Trophoblast cell (in vitro differentiated cells and primary cell): ENCODE measurements around the gene GOLIM4.

ENCODE experiments used
- DNase-seq, 2 donors: peaks; one replicate each; pipeline ENCODE4 v3.0.0-alpha.2; 2016
- H2AFZ ChIP-seq: 2 replicates; pipeline ENCODE4 v1.6.1; 2013; ENCODE audit warnings: low read length, moderate library complexity, mild to moderate bottlenecking; ENCODE audit not compliant: insufficient read depth, poor library complexity
- H2AK5ac ChIP-seq: 2 replicates; pipeline ENCODE4 v1.6.1; 2013; ENCODE audit warnings: mild to moderate bottlenecking, low read length
- H2BK120ac ChIP-seq: 2 replicates; pipeline ENCODE4 v1.6.1; 2013; ENCODE audit warnings: low read length, mild to moderate bottlenecking, moderate library complexity; ENCODE audit not compliant: insufficient read depth, poor library complexity
- H2BK12ac ChIP-seq: 2 replicates; pipeline ENCODE4 v1.6.1; 2013; ENCODE audit warnings: mild to moderate bottlenecking, low read length, moderate library complexity
- H2BK5ac ChIP-seq: 2 replicates; pipeline ENCODE4 v1.6.1; 2013; ENCODE audit warnings: low read length, low read depth, moderate library complexity, mild to moderate bottlenecking; ENCODE audit not compliant: poor library complexity
- H3K14ac ChIP-seq: 2 replicates; pipeline ENCODE4 v1.6.1; 2013; ENCODE audit warnings: mild to moderate bottlenecking, low read length
- H3K18ac ChIP-seq: 2 replicates; pipeline ENCODE4 v1.6.1; 2013; ENCODE audit warnings: mild to moderate bottlenecking, low read length
- H3K23ac ChIP-seq: 2 replicates; pipeline ENCODE4 v1.6.1; 2013; ENCODE audit warnings: low read length
- H3K27ac ChIP-seq: 2 replicates; pipeline ENCODE4 v1.5.1; 2013; ENCODE audit warnings: low read depth, mild to moderate bottlenecking, inconsistent platforms, low read length, moderate library complexity
- H3K27me3 ChIP-seq: 2 replicates; pipeline ENCODE4 v1.6.1; 2013; ENCODE audit warnings: inconsistent platforms, mild to moderate bottlenecking, low read length, moderate library complexity; ENCODE audit not compliant: insufficient read depth
- H3K36me3 ChIP-seq, 2 experiments: 1 replicate in 1 of 2; 2 replicates in 1 of 2; pipeline ENCODE4 v1.6.1; 2013; ENCODE audit warnings: low read length in 2 of 2, mild to moderate bottlenecking in 2 of 2, moderate library complexity in 1 of 2; ENCODE audit not compliant: insufficient read depth in 2 of 2, control insufficient read depth in 1 of 2
- H3K4ac ChIP-seq: 2 replicates; pipeline ENCODE4 v1.6.1; 2013; ENCODE audit warnings: low read depth, mild to moderate bottlenecking, low read length, moderate library complexity
- H3K4me1 ChIP-seq, 2 experiments: 1 replicate in 1 of 2; 2 replicates in 1 of 2; pipeline ENCODE4 v1.6.1; 2013; ENCODE audit warnings: low read length in 2 of 2, mild to moderate bottlenecking in 2 of 2, moderate library complexity in 1 of 2; ENCODE audit not compliant: insufficient read depth in 2 of 2, control insufficient read depth in 1 of 2
- H3K4me2 ChIP-seq: 2 replicates; pipeline ENCODE4 v1.6.1; 2013; ENCODE audit warnings: inconsistent platforms, mild to moderate bottlenecking, low read length, moderate library complexity
- H3K4me3 ChIP-seq: 2 replicates; pipeline ENCODE4 v1.5.1; 2013; ENCODE audit warnings: mild to moderate bottlenecking, low read depth, low read length, inconsistent platforms
- H3K79me1 ChIP-seq: one replicate; pipeline ENCODE4 v1.6.1; 2013; ENCODE audit warnings: low read length
- H3K79me2 ChIP-seq: 2 replicates; pipeline ENCODE4 v1.6.1; 2013; ENCODE audit warnings: low read length, mild to moderate bottlenecking; ENCODE audit not compliant: control insufficient read depth, insufficient read depth, poor library complexity
- H3K9ac ChIP-seq: 2 replicates; pipeline ENCODE4 v1.6.1; 2013; ENCODE audit warnings: mild to moderate bottlenecking, low read length
- H3K9me3 ChIP-seq: 2 replicates; pipeline ENCODE4 v1.6.1; 2013; ENCODE audit warnings: low read depth, mild to moderate bottlenecking, control low read depth, inconsistent platforms, low read length; ENCODE audit not compliant: insufficient read depth
- H4K12ac ChIP-seq: 2 replicates; pipeline ENCODE4 v1.6.1; 2013; ENCODE audit warnings: low read depth, mild to moderate bottlenecking, low read length, moderate library complexity
- H4K8ac ChIP-seq: 2 replicates; pipeline ENCODE4 v1.6.1; 2013; ENCODE audit warnings: low read depth, mild to moderate bottlenecking, low read length, moderate library complexity
- H4K91ac ChIP-seq: one replicate; pipeline ENCODE4 v1.6.1; 2013; ENCODE audit warnings: low read depth, mild to moderate bottlenecking, low read length, moderate library complexity
- whole genome bisulfite sequencing: extraction: QIAGEN DNeasy Blood & Tissue Kit; methylation state at CpG from one replicate; pipeline ENCODE4 v1.1.7; 2013; ENCODE audit warnings: missing lambda C conversion rate; ENCODE audit not compliant: insufficient read length, insufficient coverage; ENCODE audit errors: extremely low coverage; 5-methylcytosine and 5-hydroxymethylcytosine counted together

The GOLIM4 gene

DNA sequence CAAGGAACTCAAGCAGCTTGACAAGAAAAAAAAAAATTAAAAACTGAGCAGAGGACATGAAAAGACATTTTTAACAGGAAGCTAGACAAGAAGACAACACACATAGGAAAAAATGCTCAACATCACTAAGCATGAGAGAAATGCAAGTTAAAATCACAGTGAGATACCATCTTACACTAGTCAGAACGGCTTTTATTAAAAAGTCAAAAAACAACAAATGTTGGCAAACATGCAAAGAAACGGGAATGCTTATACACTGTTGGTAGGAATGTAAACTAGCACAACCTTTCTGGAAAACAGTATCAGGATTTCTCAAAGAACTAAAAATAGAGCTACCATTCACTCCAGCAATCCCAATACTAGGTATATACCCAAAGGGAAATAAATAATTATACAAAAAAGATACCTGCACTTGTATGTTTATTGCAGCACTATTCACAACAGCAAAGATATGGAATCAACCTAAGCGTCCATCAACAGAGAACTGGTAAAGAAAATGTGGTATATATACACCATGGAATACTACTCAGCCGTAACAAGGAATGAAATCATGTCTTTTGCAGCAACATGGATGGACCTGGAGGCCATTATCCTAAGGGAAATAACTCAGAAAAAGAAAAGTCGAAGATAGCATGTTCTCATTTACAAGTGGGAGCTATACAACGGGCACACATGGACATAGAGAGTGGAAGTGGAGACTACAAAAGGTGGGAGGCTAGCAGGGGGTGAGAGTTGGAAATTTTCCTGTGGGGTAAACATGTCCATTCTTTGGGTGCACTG is 5.2 kb downstream of the GOLIM4 start:
- Histone ChIP-seq H3K79me1 (peaks cover 9% of the 10 kb centered on the region), H3K36me3 (no peaks in the 10 kb centered on the region), H3K27ac (no peak overlapping the region), H2BK5ac (no peak overlapping the region), H4K8ac (no peak overlapping the region), H3K79me2 (peaks cover 6% of the 10 kb centered on the region), H3K23ac (no peak overlapping the region), H3K9me3 (no peaks in the 10 kb centered on the region), H4K12ac (no peak overlapping the region), H2BK12ac (no peak overlapping the region), H2BK120ac (no peak overlapping the region), H3K4me3 (no peak overlapping the region), H3K18ac (no peak overlapping the region), H4K91ac (no peak overlapping the region), H2AFZ (no peak overlapping the region), H3K4me1 (peaks cover 0 to 3% of the 10 kb centered on the region in 2 experiments), H2AK5ac (no peak overlapping the region), H3K14ac (no peak overlapping the region), H3K9ac (no peak overlapping the region), H3K4ac (no peak overlapping the region), H3K4me2 (no peak overlapping the region), H3K27me3 (no peaks in the 10 kb centered on the region)
- DNase-seq, result peak in 1 of 2 donors; percentile 59
- no CpG with 5 or more reads among the region's 6 CpGs for WGBS

DNA sequence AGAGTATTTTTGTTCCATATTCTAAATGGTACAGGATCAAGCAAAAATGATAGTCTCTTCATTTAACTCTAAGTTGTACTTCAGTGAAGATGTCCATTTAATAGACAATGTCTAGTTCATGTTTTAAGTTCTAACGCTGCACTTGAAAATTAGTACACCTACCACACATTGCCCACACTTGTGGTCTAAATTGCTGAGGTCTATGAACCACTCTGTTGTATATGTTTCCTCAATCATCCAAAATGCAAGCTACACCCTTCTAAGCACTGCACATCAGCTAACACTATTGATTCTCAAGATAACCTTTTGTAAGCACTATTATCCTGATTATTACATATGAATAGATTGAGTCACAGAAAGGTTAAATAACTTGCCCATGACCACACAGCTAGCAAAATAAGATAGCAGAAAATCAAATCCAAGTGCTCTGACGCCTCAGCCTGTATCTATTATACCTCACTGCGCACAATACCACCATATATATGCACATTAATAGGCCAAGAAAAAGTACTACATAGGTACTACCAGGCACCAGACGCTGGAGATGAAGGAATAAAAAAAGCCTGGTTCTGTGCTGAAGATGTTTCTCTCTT is 6.4 kb downstream of the GOLIM4 start:
- no peak overlapping the region for H2AFZ ChIP-seq
- H4K8ac ChIP-seq, result no peak overlapping the region
- H3K79me2 ChIP-seq, result no peaks in the 10 kb centered on the region
- H3K9me3 ChIP-seq, result no peaks in the 10 kb centered on the region
- H2BK120ac ChIP-seq, result no peak overlapping the region
- WGBS, result no CpG with 5 or more reads among the region's 4 CpGs
- no peak overlapping the region for H4K12ac ChIP-seq
- H3K9ac ChIP-seq, result no peak overlapping the region
- H2AK5ac ChIP-seq, result no peak overlapping the region
- H3K18ac ChIP-seq, result no peak overlapping the region
- H3K4me1 ChIP-seq, result peaks cover 0 to 5% of the 10 kb centered on the region in 2 experiments
- no peak overlapping the region for H3K23ac ChIP-seq
- H3K27ac ChIP-seq, result no peak overlapping the region
- H2BK5ac ChIP-seq, result no peak overlapping the region
- H4K91ac ChIP-seq, result no peak overlapping the region
- DNase-seq, result no peak
- no peaks in the 10 kb centered on the region for H3K36me3 ChIP-seq
- H3K4ac ChIP-seq, result no peak overlapping the region
- no peak overlapping the region for H3K4me3 ChIP-seq
- H2BK12ac ChIP-seq, result no peak overlapping the region
- no peak overlapping the region for H3K14ac ChIP-seq
- no peak overlapping the region for H3K4me2 ChIP-seq
- no peaks in the 10 kb centered on the region for H3K79me1 ChIP-seq
- no peaks in the 10 kb centered on the region for H3K27me3 ChIP-seq

DNA sequence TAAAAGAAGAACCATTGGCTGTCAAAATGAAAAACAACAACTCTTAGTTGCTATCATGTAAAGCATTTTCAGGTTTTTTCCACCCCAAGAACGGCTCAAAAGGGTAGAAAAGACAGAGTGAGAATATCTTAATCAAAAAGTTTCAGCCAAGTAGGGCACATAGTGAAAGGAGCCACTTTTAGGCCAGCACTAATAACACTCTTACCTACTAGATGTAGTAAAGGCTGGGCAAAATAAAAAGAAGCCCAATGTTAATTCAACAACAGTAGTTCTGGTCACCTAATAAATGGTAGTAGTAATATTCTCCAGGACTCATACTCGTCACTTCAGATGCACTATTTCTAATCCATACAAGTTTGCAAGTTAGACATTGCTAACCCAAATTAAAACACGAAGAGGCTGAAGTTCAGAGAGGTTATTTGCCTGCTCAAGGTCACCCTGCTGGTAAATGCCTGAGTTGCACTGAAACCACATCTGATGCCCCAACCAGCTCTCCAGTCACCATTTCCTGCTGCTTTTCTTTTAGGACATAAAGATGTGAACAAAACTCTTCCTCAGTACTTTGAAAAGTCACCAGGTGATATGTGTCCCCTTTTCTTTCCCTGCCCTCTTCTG is 7.5 kb downstream of the GOLIM4 start:
- H2BK5ac ChIP-seq, result no peak overlapping the region
- no peak overlapping the region for H2AK5ac ChIP-seq
- no peaks in the 10 kb centered on the region for H3K9me3 ChIP-seq
- H3K4me2 ChIP-seq, result no peak overlapping the region
- H3K4ac ChIP-seq, result no peak overlapping the region
- no peak overlapping the region for H3K4me3 ChIP-seq
- H4K12ac ChIP-seq, result no peak overlapping the region
- H4K8ac ChIP-seq, result no peak overlapping the region
- H3K4me1 ChIP-seq, result peaks cover 0 to 5% of the 10 kb centered on the region in 2 experiments
- no peak overlapping the region for H2BK12ac ChIP-seq
- H3K9ac ChIP-seq, result no peak overlapping the region
- no peak overlapping the region for H4K91ac ChIP-seq
- WGBS, result no CpG with 5 or more reads among the region's 3 CpGs
- no peaks in the 10 kb centered on the region for H3K79me1 ChIP-seq
- H3K18ac ChIP-seq, result no peak overlapping the region
- H3K27me3 ChIP-seq, result no peaks in the 10 kb centered on the region
- H3K79me2 ChIP-seq, result no peaks in the 10 kb centered on the region
- no peak overlapping the region for H3K27ac ChIP-seq
- no peaks in the 10 kb centered on the region for H3K36me3 ChIP-seq
- no peak overlapping the region for H3K14ac ChIP-seq
- peak in 1 of 2 donors; percentile 49 for DNase-seq
- no peak overlapping the region for H3K23ac ChIP-seq
- no peak overlapping the region for H2BK120ac ChIP-seq
- H2AFZ ChIP-seq, result no peak overlapping the region

DNA sequence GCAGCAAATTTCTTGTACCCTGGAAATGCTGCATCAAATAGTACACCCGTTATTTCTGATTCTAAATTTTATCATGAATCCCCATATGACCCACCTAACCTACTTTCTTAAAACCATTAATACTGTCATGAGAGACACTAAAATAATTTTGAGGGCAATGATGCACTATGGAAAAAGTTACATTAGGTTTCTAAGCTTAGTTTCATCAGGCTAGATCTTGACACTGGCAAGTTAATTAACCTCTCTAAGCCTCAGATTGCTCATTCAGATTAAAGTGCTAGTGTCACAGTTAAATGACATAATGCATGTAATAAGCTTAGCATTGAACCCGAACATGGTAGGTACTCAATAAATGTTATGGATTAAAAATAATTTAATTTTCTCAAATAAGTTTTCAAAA is 8.2 kb downstream of the GOLIM4 start:
- Histone ChIP-seq H4K12ac (no peak overlapping the region), H3K9ac (no peak overlapping the region), H2AFZ (no peak overlapping the region), H3K79me2 (no peaks in the 10 kb centered on the region), H4K8ac (no peak overlapping the region), H3K14ac (no peak overlapping the region), H3K18ac (no peak overlapping the region), H3K79me1 (no peaks in the 10 kb centered on the region), H3K23ac (no peak overlapping the region), H2AK5ac (no peak overlapping the region), H2BK12ac (no peak overlapping the region), H3K36me3 (no peaks in the 10 kb centered on the region), H4K91ac (no peak overlapping the region), H3K9me3 (no peaks in the 10 kb centered on the region), H3K4me3 (no peak overlapping the region), H2BK120ac (no peak overlapping the region), H3K4me2 (no peak overlapping the region), H3K4ac (no peak overlapping the region), H2BK5ac (no peak overlapping the region), H3K27me3 (no peaks in the 10 kb centered on the region), H3K27ac (no peak overlapping the region), H3K4me1 (peaks cover 0 to 5% of the 10 kb centered on the region in 2 experiments)
- WGBS, result no CpG with 5 or more reads among the region's 2 CpGs
- no peak for DNase-seq
